Erythroblast (primary cell): ENCODE measurements around the gene C5orf63.
A peak's percentile ranks its signal among the peaks of the same experiment; 100 is the strongest.
"Not testable (repeated sequence)": the region's sequence is repeated elsewhere in the genome, so short reads cannot be mapped to it uniquely, and the experiment has no call there.

Experiments used
- DNase-seq, 2 experiments: peaks; one replicate each; lab custom pipeline; 2025; lab: John Stamatoyannopoulos, UW
- GATA1 ChIP-seq: IDR thresholded peaks from 2 replicates; pipeline ENCODE4 v1.6.1; 2011; ENCODE audit warnings: low read depth, mild to moderate bottlenecking, control low read depth, low read length, moderate library complexity
- POLR2A ChIP-seq: IDR thresholded peaks from 2 replicates; pipeline ENCODE4 v1.6.1; 2011; ENCODE audit warnings: mild to moderate bottlenecking, low read length

The C5orf63 gene

GRCh38 chr5:127038550-127038949 lies 34.8 kb downstream of the C5orf63 start:
- no peak for TF ChIP-seq POLR2A
- no peak for TF ChIP-seq GATA1
- DNase-seq, result no peak

GRCh38 chr5:127031863-127032232 lies 41.5 kb downstream of the C5orf63 start:
- no peak for TF ChIP-seq POLR2A
- TF ChIP-seq GATA1, result no peak
- DNase-seq, result peak; percentile 43 to 69

- TF ChIP-seq POLR2A (no peak), GATA1 (no peak)
- peak; percentile 69 to 83 for DNase-seq
These were observed 42.0 kb downstream of the C5orf63 start for GRCh38 chr5:127031147-127031862.

DNA sequence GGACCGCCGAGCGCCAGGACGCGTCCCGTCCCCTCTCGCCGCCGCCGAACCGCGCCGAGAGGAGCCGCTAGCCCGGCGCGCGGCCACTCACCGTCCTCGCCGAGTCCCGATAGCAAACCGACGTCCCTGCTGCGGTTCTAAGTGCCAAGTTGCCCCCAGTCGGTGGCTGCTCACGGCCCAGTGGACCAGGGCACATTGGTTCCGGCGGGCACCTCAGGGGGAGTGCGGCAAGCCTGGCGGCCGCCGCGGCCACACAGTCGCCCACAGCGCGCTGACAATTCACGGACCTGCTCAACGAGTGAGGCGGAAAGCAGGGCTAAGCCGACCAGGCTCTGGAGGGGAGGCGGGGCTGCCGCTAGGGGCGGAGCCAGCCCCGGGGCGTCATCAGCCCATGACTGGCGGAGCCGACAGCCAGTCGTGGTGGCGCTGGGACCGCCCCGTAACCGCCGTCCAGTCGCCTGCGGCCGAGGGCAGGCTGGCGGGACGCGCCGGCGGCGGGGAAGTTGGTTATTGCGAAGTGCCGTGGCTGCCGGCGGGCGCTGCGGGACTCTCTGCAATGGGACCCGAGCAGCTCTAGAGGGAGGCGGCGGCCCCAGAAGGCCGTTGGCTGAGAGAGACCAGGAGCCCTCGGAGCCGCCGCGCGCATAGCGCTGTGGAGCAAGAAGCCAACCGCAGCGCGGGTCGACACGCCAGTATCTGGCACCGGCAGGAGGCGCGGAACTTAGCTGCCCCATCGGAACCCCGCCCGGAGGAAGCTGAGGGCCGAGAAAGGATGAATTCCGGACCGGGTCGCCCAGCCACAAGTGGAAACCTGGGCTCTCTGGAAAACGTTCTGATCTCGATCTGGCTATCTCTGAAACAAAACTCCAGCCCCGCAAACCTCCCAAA lies 42.8 kb downstream of the C5orf63 start, which contains the start of gene MARCHF3:
TSS of gene MARCHF3 (minus strand) at position 300 of the 888 bp plus-strand sequence. CDS start 112,387 bp downstream, outside the sequence.
- DNase-seq, result peak; percentile 96 to 99
- peak; percentile 99 for TF ChIP-seq POLR2A
- TF ChIP-seq GATA1, result no peak

DNA sequence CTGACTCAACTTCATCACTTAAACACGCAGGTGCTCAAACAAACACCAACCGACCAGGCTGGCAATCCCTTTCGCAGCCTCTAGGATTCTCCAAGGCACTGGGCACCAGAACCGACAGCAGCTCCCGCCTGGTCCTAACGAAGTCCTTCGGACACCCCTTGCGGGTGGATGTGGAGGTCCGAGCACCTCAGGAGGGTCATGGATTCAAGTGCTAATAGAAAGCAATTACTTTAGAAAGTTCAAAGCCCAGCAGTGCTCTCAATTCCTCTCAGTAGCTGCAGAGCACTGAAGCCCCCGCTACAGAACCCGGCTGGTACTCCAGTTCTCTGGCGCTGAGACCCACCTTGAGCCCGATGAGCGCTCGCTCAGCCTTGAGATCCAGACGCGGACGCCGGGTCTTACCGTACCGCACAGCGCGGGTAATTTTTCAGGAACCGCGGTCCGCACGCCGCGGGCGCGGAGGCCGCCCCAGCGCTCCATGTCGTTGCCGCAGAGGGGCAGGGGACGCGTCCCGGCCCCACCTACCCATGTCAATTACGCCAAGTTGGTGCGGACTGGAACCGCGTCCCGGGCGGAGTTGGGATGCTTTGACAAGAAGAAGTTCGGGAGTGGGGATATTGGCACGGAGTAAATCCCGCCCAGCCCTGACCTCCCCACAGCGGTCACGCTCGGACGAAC lies 43.6 kb downstream of the C5orf63 start:
- peak; percentile 84 to 89 for DNase-seq
- TF ChIP-seq GATA1, result no peak
- TF ChIP-seq POLR2A, result no peak

- TF ChIP-seq POLR2A, result no peak
- TF ChIP-seq GATA1, result no peak
- DNase-seq, result peak; percentile 77 to 84
These were observed 44.4 kb downstream of the C5orf63 start for GRCh38 chr5:127028822-127029457.

DNA sequence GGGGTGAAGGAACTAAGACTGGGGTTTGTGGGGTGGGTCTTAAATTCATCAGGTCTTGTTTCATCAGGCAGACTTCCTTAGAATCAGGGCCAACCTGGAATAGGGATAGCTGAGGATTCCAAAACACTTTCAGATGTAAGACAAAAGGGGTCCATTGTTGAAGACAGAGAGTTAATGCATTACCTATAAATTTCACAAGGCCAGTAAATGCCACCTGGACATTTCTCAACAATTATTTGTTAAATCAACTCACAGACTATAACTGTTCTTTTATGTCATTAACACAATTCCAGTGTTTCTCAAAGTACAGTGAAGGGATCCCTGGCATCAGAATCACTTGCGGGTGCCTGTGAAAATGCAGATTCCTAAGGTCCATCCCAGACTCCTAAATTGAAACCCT lies 45.8 kb downstream of the C5orf63 start:
- DNase-seq, result peak in 1 of 2 experiments; percentile 50
- TF ChIP-seq GATA1, result no peak
- TF ChIP-seq POLR2A, result no peak

GRCh38 chr5:127026166-127026565 lies 47.1 kb downstream of the C5orf63 start:
- DNase-seq, result no peak
- TF ChIP-seq GATA1, result no peak
- no peak for TF ChIP-seq POLR2A

DNA sequence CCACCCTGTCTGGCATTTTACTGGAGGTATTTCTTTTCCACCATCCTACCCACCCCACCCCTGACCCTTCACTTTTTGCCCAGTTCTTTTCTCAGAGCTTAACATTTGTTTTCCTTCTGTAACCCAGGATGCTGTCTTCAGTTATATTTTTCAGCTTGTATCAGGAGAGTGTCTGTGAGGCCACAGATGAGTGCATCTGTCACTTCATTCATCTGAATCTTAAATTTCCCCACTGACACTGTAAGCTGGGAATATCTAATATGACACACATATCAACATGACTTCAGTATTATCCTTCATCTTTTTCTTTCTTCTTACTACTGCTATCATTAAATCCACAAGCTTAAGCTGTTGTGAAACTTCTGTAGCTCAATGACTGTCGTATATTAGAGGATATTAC lies 47.8 kb downstream of the C5orf63 start:
- no peak for TF ChIP-seq GATA1
- no peak for TF ChIP-seq POLR2A
- DNase-seq, result peak in 1 of 2 experiments; percentile 39

DNA sequence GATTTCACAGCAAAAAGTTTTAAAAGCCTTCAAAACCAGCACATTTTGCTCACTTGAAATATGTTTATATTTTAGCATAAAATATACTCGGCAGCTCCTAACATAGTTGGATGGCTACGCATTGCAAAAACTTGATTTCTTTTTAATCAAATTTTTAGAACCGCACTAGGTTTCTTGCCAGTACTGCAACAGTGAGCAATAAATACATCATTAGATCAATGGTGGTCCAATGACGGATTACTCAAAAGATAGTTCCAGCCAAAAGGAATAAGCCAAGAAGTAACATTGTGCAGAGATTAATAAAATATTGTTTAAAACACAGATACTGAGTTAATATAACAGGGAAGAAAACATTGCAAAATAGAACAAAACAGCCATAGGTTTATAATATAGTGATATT lies 48.5 kb downstream of the C5orf63 start:
- TF ChIP-seq POLR2A (no peak), GATA1 (no peak)
- DNase-seq, result no peak

DNA sequence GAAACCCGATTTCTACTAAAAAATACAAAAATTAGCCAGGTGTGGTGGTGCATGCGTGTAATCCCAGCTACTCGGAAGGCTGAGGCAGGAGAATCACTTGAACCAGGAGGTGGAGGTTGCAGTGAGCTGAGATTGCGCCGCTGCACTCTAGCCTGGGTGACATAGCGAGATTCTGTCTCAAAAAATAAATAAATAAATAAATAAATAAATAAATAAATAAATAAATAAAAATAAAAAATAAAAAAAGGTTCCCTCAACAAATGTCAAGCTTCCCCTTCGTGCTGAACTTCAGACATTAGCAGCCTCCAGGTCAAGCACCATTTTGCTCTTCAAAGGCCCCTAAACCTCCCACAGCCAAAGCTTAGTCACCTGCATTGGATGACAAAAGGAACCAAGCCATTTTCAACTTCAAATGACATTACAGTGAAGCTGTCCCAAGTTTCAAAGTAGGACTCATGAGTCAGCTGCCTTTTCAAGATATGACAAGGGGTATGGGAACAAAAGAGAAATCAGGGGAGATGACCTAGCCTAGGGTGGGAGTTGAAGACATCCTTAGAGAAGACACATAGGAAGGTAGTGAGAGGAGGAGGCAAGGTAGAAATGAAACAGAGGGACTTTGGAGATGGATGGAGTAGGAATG lies 49.6 kb downstream of the C5orf63 start:
- peak in 1 of 2 experiments; percentile 44 for DNase-seq

- TF ChIP-seq GATA1 (no peak), POLR2A (no peak)
- no peak for DNase-seq
These were observed 50.5 kb downstream of the C5orf63 start for GRCh38 chr5:127022846-127023245.

DNA sequence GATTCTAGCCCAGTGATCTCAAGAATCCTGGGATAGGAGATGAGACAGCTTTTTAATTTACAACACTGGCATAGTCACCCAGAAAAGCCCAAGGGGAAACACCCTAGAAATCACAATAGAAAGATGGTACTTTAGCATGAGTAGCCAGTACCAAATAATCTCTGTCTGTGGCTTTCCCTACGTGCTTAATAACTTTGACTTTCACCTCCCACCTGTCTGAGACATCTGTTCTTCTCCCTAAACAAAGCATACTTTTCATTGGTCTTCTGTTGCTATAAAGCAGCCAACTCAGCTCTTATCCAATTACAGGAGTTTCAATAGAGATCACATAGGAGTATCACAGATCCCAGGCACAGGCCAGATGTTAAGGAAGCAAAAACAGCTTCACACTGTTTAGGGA lies 53.4 kb downstream of the C5orf63 start:
- TF ChIP-seq GATA1 (no peak), POLR2A (no peak)
- DNase-seq, result no peak

DNA sequence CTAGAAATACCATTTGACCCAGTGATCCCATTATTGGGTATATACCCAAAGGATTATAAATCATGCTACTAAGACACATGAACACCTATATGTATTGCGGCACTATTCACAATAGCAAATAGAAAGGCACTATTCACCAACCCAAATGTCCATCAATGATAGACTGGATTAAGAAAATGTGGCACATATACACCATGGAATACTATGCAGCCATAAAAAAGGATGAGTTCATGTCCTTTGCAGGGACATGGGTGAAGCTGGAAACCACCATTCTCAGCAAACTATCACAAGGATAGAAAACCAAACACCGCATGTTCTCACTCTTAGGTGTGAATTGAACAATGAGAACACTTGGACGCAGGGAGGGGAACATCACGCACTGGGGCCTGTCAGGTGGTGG lies 56.6 kb downstream of the C5orf63 start:
- DNase-seq, result not testable (repeated sequence)
